ENCODE results near the gene MID1IP1.
A peak's percentile ranks its signal among the peaks of the same experiment; 100 is the strongest.

Gene MID1IP1

DNA sequence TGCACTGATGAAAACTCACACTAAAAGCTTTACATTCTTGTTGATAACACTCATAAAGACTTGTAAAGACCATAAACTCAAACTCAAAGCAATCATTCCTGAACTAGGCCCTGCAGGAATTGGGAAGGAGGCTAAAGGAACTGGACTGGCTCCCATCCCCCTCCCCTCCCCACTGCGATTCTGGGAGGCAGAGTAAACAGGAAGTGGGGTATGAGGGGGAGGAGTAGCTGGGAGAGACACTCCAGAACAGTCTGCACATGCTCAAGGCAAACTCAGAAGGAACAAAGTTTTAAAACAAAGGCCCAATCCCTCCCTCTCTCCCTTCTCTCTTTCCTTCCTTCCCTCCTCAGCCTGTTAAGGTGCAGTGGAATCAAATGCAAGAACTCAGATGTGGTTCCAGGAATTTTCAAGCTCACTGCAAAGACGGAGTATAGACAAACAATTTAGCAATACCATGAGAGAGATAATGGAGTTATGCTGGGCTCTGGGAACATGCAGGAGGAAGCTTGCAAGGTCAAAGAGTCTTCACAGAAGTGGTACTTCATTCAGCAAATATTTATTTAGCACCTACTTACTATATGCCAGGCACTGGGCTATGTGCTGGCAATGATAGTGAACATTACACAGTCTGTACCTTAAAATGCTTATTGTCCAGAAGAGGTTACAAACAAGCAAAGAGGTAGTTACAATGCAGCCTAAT, 15.9 kb downstream of the MID1IP1 start:
- peak; percentile 60 for DNase-seq

DNA sequence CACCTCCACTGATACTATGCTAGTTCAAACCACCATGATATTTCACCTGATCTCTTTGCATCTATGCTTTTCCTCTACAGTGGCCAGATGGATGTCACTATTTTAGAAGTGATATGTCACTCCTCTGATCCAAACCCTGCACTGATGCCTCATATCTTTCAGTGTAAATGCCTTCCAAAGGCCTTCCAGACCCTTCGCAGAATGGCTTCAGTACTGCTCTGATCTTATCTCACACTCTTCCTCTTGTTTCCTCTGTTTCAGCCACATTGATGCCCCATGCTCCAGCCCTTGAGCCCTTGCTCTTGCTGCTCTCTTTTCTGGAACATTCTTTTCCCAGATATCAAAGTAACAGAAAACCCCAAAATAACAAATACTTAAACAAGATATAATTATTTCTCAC, 17.9 kb downstream of the MID1IP1 start:
- DNase-seq = no peak

DNA sequence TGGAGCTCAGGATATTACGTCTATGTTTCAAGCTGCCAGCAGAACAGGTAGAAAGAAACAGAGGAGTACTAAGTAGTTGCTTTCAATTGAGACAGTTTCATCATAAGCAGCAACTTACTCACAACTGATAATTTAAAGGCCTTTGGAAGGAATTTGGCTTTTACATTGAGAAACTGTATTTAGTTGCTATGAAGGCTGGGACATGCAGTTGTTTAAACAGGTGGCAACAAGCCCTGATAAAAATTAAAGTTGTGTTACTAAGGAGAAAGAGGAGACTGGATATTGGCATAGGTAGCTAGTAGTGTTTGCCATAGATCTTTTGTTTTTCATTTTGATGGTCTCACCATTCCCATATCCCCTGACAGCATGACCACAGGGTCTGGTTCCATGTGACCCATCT, 18.4 kb downstream of the MID1IP1 start:
- DNase-seq = no peak

DNA sequence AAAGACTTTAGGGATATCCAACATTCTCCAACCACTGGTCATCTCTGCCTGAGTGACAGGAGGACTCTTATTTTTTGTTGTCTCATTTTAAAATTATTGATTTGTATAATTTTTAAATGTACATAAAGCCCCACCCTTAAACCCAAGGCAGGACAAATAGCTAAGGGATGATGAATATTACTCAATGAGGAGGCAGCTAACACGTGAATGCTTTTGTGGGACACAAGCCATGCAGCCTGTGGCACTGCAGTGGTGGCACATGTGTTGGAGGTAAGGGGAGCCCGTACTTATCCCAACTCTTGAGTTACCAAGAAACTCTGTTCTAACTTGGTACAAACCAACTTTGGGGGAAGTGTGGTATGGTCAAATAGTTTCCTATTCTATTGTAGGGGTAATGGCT, 19.5 kb downstream of the MID1IP1 start:
- DNase-seq = no peak

DNA sequence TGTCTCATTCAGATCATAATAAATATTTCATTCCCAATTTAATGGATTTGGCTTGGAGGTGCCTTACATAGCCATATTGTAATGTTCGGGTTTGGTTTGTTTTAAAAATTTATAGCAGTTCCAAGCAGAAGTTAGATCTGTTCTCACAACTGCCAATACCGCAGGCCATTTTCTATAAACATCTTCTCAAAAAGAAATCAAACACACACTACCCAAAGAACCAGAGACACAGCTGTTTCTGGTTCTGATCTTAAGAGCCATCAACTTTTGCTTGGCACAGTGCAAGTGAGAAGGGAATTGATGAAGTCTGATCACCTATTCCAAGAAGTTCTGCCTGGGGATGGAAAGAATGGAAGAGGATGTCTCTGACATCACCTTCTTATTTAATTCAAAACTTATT, 22.9 kb downstream of the MID1IP1 start:
- DNase-seq = no peak

DNA sequence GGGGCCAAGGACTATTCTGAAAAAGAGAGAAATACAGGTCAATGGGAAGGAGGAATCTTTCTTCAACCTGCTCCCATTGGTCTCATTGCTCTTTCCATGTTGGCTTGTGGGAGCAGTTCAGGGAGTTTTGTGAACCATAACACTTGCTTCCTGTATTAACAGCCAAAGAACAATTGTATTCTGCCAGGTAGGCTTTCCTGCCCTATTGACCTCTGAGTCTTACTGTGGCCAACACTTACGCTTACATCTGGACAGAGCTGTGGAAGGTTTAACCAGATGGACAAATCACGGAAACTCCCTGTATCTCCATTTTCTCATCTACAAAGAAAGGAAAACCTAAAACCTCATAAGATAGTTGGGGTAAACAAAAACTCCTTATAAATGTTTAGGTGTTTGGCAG, 30.7 kb downstream of the MID1IP1 start:
- DNase-seq = no peak

DNA sequence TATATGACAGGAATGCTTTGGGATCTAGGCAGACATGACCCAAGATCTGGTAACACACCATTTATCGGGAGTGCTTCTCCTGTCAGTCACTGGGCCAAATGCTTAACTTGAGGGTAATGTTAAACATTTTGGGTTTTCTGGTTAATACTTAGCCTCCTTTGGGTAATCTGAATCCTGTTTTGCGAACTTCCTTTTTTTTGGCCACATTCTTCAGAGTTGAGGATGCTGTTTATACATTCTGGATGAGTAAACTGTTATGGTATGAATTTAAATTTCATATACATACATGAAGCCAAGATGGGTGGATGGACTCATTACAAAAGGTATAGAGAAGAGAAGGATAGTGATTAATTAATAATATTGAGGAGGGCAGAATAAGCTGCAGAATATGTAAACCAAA, 36.1 kb downstream of the MID1IP1 start:
- DNase-seq = no peak

DNA sequence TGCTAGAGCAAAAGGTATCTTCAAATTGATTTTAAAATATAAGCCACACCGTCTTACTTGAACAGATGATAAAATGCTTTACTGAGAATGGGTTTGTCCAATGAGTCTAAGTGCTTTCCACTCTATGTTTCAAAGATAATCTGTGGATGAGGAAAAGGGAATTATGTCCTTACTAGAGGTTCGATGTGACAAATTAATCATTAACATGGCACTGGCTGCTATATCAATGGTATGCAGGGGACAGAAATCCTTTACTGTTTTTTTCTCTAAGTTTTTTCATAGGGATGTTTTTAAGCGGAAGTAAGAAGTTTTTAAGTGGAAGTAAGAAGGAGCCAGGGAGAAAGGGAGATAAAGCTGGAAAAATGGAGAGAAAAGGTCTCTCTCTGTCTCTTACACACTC, 38.0 kb downstream of the MID1IP1 start:
- DNase-seq = no peak

DNA sequence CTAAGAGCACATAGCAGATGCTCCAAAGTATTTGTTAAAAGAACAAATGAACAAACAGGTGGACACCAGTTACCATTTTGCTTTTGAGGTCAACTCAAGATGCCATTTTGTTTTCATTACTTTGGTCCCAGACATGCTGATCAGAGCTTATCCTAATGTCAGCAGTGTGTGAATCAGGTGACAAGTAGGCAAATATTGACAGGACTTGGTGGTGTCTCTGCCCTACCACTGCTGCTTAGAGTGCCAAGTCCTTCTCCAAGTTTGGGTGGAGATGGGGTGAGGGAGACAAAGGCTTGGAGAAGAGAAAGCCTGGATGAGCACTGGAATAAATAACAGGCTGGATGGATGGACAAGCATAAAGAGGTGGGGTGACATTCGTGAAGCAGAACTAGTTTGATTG, 38.7 kb downstream of the MID1IP1 start:
- no peak for DNase-seq

DNA sequence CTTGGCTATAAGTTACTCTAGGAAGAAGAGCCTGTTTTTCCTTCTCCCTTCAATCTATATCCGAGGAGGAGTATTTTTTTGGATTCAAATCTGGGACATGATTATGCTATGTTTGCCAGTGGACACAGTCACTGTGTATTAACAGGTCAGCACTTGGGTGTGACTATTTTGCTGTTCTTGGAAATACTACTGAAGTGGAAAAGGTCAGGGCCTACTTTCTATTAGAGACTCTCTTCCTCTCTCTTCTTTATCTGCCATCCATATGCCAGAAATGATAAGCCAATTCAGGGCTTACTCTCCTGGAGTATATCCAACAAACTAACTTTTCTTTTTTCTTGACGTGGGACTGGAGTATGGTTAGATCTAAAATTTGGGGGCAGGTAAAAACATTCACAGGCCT, 40.5 kb downstream of the MID1IP1 start:
- DNase-seq = peak; percentile 59

DNA sequence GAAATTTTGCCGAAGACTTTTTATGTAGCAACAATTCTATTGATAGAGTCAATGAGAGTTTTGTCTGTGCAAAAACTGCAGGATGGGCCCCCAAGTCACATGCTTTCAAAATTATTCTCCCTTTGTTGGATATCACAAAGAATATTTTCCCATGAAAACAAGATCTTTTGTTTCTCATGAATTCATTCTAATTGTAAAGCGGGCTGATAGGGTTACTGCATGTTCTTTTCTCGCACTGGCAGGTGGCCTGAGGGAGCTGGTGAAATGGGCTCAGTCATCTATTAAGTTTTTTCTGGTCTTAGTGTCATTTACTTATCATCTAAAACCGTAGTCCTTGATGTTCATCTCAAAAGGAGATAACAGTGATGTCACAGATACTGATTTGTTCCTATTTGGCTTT, 44.2 kb downstream of the MID1IP1 start:
- no peak for DNase-seq

DNA sequence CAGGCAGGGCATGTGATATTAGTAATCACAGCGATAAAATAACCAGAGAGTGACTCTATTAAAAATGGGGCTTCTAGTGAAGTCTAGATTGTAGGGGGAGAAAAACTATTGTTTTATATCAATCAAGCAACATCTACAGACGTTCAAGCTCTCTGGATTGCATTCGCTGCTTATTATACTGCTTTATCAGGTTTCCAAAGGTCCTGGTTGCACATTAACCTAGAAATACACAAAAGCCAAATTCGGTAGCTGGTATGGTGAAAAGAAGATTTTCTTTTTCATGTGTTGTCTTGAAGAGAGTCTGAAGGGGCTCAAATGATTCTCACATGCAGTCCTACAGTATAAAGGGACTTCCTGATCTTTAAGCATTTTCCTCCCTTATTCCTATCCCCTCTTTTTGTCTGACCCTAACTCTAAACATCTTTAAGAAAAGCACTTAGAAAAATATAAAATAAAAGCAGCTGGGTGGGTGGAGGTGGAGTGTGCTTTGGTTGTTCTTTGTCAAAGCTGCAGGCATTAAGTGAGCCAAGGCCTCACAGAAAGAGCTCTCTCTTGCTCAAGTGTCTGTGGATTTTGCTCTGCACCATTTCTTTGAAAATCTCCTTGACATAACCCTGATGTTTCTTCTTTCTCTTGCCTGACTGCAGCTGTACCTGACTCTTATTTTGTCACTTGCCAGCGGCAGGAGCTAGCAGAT, 46.1 kb downstream of the MID1IP1 start:
- DNase-seq = no peak

DNA sequence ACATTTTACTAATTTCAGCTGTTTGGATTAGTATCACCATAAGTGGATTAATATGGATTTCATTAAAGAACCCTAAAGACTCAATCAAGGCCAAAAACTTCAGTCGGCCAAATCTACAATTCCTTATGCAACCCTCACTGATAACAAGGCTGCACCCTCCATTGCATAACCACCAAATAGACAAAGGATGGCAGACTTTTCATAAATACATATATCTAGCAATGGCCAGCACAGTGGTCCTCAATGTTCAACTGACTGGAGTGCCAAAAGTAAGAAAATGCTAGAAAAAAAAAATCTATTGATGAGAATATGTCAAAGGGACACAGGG, 46.6 kb downstream of the MID1IP1 start:
- no peak for DNase-seq

DNA sequence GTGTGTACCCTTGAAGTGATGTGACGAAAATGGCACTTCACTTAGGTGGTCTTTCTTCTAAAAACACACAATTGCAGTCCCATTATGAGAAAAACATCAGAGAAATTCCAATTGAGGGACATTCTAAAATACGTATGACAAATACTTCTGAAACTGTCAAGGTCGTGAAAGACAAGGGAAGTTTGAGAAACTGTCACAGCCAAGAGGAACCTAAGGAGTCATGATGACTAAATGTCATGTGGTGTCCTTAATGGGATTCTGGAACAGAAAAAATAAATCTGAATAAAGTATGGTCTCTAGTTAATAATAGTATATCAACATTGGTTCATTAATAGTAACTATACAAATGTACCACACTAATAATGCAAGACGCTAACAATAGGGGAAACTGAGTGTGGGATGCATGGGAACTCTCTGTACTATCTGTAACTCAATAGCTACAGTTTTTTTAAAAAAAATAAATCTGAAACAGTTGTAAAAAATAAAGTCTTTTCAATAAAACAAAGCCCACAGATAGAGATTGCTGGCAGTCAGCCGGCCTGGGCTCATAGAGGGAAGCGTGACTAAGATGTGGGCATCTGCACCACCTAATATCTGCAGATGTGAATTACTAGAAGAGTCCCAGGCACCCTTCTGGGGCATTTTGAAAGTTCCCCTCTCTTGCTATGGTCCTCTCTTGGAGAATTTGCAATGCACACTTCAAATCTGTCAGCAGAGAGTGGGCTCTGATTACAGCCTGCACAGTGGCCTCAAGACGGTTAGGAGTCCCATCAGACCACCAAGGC, 47.6 kb downstream of the MID1IP1 start:
- DNase-seq = no peak

DNA sequence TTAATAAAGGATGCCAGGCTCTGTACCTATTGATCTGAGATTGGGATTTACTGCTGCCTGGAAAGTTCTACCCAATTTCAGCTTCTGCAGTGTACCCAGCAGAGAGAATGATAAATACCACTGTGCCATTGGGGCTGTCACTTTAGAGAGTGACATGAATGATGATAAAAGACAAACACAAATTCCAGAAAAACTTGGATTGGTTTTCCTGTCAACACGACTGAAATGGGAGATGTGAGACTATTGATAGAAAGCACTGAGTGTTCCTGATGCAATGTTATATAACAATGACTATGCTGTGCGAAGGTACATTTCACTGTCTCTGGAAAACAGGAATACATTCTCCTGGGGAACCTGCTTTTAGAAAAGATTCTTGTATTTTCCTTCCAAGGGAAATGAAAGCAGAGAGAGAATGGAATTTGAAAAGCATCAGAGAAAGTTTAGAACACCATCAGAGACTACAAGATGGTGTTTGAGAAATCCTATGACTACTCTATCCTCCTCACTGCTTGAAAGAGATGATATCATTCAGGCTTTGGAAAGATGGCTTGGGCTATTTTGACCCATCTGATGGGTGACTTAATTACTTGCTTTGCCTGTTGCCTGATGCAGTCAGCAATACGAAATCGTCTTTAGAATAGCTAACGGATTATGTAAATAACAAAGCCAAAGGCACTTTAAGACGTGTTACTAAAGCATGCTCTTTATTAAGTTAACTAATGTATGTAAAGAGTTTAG, 49.7 kb downstream of the MID1IP1 start:
- no peak for DNase-seq

DNA sequence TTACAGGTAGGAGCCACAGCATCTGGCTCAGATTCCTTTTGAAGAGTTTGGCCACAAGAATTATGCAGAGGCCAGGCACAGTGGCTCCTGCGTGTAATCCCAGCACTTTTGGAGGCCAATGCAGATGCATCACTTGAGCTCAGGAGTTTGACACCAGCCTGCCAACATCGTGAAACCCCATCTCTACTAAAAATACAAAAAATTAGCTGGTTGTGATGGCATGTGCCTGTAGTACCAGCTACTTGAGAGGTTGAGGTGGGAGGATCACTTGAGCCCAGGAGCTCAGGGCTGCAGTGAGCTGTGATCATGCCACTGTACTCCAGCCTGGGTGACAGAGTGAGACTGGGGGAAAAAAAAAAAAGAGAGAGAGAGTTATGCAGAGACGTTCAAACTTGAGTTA, 53.0 kb downstream of the MID1IP1 start:
- DNase-seq = no peak

Measured in hematopoietic multipotent progenitor cell treated with erythropoietin and hydrocortisone succinate and interleukin-3 and kit ligand, for 4 days (in vitro differentiated cells).